GM21737 (cell line): Measurements from ENCODE around the gene AGPAT3.

ENCODE experiments used
- ATAC-seq: cut with Tn5 transposase; IDR thresholded peaks from one replicate; pipeline ENCODE4 v1.9.1; 2021; ENCODE audit warnings: mild to moderate bottlenecking, moderate library complexity; ENCODE audit not compliant: unreplicated experiment

AGPAT3 gene

GRCh38 chr21:43934716-43935705 lies 70.0 kb downstream of the AGPAT3 start:
- no peak for ATAC-seq

- ATAC-seq, result no peak
Observed at GRCh38 chr21:43935711-43936110, 70.7 kb downstream of the AGPAT3 start.

- no peak for ATAC-seq
Observed at GRCh38 chr21:43936247-43936967, 71.4 kb downstream of the AGPAT3 start.

- no peak for ATAC-seq
Observed at GRCh38 chr21:43937051-43937832, 72.2 kb downstream of the AGPAT3 start.

- no peak for ATAC-seq
Observed at GRCh38 chr21:43937891-43938309, 72.9 kb downstream of the AGPAT3 start.

- ATAC-seq, result peak; percentile 63
Observed at GRCh38 chr21:43938751-43939442, 73.9 kb downstream of the AGPAT3 start.

GRCh38 chr21:43939443-43940328 lies 74.7 kb downstream of the AGPAT3 start:
- ATAC-seq, result peak; percentile 7

GRCh38 chr21:43940329-43941050 lies 75.5 kb downstream of the AGPAT3 start:
- ATAC-seq, result no peak

GRCh38 chr21:43942201-43942600 lies 77.2 kb downstream of the AGPAT3 start:
- ATAC-seq, result no peak

GRCh38 chr21:43942621-43943020 lies 77.6 kb downstream of the AGPAT3 start:
- ATAC-seq, result no peak

- no peak for ATAC-seq
Observed at GRCh38 chr21:43943512-43944077, 78.6 kb downstream of the AGPAT3 start.

- ATAC-seq, result no peak
Observed at GRCh38 chr21:43944078-43944633, 79.1 kb downstream of the AGPAT3 start.

GRCh38 chr21:43944757-43945156 lies 79.7 kb downstream of the AGPAT3 start:
- ATAC-seq, result no peak

GRCh38 chr21:43948740-43949498 lies 83.9 kb downstream of the AGPAT3 start:
- no peak for ATAC-seq

- no peak for ATAC-seq
Observed at GRCh38 chr21:43949499-43950208, 84.6 kb downstream of the AGPAT3 start.

GRCh38 chr21:43950481-43950880 lies 85.5 kb downstream of the AGPAT3 start:
- no peak for ATAC-seq

- ATAC-seq, result no peak
Observed at GRCh38 chr21:43950936-43951335, 85.9 kb downstream of the AGPAT3 start.
